Left forelimb (tissue), 1 donor: ENCODE measurements around the gene LYPD4.
A peak's percentile ranks its signal among the peaks of the same experiment; 100 is the strongest.

ENCODE experiments used
- DNase-seq: peaks from one replicate; pipeline ENCODE4 v3.0.0-alpha.2; 2018; ENCODE audit warnings: low spot score

The LYPD4 gene

DNA sequence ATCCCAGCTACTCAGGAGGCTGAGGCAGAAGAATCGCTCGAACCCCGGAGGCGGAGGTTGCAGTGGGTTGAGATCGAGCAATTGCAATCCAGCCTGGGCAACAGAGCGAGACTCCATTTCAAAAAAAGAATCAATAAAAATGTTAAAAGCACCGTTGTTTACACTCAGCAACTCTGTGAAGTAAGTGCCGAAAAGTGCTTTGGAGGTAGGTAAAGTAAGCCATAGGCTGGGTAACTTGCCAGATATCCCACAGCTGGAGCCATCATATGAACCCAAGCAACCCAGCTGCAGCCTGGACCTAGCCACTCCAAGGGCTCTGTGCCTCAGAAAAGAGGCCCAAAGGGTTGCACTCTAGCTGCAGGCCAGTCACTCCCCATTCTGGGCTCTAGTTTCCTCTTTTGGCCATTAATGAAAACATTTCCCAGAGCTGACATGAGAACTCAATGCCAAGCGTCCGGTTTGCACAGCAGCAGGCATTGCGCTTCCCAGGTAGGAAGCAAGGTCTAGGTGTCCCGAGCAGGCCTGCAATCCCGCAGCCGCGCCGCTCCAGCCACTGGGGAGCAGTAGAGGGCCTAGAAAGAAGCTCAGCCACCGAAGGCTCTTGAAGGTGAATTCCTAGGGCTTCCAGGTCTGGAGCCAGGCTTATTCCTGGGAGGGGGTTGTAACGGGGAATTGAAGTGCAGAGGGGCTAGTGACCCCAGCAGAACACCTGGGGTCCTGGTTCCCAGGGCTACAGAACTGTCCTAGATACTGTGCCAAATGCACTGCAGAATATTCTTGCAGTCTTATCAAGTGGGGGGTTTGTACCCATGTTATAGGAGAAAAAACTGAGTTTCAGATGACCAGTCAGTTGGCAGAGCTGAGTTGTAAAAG is 28.5 kb upstream of the LYPD4 start:
- DNase-seq, result no peak

DNA sequence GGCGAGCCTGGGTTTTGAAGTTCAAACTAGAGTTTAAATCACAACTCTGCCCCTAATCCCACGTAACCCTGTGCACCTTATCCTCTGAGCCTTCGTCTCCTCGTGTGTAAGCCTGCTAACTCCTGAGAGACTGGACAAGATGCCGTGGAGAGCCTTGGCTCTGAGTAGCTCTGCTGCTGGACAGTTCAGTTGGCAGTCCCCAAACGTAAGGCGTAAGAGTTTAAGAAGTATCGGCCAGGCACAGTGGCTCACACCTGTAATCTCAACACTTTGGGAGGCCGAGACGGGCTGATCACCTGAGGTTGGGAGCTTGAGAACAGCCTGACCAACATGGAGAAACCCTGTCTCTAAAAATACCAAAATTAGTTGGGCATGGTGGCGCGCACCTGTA is 27.9 kb upstream of the LYPD4 start:
- no peak for DNase-seq

DNA sequence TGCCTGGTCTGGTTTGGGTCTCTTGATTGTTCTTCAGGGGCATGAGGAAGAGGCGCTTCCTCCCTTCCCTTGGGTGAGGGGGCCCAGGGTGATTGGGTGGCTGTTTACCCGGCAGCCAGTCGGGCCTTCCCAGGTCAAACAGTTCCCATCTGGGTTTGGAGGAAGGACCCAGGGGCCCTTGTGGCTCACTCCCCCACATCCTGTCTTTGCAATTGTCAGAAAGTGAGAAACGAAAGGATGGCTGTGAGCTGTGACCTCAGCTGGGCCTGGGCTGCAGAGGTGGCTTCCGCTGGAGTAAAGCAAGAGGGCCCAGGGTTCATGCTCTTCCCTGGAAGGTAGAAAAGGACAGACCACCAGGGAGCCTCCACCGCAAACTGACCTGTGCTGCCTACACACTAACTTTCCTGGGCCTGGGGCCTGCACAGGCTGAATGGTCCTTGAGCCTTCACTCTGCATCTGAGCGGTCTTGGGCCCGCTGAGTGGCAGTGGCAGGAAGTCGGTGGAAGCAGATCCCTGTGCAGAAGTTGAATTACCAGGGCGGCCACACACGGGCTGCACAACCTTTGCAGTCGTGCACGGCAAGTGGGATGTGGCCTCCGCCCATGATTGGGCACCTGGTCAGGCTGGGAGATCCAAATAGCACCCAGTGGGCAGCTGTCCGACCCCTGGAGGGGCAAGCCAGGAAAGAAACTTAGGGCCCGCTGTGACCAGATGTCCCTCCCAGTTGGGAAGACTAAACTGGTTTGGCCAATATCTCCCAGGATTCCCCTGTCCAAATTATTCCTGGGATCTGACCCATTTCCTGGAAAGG is 27.3 kb upstream of the LYPD4 start:
- no peak for DNase-seq

DNA sequence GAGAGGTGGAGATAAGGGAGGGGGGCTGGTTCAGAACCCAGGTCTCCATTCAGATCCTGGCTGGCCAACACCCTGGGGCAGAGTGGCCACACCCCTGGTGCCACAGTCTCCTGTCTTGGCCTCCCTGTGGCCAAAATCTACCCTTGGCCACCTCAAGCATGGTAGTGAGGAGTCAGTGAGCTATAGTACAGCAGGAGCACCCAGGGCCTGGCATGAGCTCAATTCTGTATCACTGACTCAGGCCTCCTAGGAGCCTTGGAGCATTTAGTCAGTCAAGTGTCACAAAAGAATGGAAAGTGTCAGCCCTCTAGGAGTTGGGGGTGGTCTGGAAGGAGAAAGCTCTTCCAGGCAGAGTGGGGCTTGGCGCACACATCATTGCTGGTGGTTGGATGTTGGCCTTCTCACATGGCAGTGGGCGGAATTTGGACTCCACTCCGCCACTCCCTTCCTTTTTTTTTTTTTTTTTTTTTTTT is 26.0 kb upstream of the LYPD4 start:
- DNase-seq, result no peak

DNA sequence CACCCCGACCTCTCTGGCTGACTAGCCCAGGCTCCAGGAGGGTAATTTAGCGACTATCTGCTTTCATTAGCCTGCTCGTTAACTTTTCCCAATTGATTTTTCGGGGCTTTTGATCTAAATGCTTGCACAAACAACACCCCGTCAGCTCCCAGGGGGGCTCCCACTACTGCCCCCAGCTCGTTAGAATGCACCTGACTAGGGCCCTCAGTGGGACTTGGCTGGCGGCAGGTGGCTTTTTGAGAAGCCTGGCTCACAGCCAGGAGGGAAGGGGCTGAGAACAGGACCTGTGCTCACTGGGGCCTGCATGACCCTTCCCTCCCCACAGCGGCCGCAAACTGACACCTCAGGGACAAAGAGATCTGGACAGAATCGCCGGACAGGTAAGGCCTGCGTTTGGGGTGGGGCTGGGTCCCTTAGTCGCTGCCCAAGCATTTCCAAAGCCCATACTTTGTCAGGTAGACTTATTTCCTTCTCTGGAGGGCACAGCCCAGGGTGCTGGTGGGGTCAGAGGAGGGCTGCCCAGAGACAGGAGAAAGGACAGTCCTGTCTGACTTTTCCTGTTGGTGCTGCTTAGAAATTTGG is 25.0 kb upstream of the LYPD4 start:
- DNase-seq, result no peak

DNA sequence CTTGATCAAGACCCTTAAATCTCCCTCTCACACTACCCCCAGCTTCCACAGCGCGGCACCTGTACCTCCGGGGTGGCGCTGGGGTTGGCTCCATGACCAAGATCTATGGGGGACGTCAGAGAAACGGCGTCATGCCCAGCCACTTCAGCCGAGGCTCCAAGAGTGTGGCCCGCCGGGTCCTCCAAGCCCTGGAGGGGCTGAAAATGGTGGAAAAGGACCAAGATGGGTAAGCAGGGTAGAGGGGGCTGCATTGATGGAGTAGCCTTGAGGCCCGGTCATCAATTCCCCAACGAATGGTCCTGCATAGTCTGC is 24.5 kb upstream of the LYPD4 start:
- DNase-seq, result no peak

DNA sequence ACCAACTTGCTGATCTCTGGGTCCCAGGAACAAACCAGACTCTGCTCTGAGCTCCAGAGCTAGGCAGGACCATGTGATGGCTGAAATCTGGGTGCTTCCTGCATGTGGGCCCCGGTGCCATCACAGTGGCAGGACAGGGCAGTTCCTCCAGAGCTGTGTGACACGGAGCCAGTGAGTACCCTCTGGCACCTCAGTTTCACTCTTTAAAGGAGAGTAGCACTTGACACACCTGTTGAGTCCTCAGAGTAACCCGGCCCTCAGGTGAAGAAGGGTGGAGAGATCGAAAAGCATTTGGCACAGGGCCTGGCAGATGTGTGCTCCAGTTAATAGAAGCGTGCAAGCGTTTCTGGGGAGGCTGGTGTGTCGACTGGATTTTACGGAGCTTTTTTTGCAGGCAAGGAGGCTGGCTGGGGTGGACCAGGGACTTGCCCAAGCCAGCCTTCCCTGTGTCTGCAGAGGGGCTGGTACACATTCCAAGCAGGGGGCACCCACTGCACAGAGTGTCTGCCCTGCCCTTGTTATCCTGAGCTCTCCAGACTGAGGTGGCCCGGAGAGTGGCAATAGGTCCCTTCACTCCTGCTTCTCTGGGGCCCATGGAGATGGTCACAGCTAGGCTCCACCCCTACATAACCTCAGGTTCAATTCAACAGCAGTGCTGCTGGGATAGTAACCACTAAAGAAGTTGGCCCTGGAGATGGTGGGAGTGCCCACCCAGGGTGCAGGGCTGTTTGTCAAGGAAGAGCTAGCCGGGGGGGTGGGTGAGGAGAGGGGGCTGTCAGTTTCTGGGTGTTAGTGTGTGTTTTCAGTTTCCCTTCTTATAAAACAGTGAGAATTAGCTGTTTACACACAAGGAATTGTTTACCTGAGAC is 23.9 kb upstream of the LYPD4 start:
- no peak for DNase-seq

DNA sequence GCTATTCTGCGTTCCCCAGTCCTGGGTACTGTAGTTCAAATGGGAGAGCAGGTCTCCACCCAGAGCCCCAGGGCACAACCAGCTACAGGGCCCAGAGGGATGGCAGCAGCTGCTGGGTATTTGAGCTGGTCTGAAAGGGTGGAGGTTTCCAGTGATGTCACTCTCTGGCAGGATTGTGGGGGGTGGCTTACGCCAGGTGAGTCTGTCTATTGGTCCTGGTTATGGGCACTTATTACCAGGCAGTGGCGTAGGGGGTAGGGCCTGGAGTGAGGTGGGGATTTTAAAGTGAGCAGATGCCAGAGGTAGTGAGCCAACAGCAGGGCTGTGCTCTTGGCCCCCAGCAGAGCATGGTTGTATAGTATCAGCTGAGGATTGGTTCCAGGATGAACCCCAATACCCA is 21.8 kb upstream of the LYPD4 start:
- DNase-seq, result no peak

DNA sequence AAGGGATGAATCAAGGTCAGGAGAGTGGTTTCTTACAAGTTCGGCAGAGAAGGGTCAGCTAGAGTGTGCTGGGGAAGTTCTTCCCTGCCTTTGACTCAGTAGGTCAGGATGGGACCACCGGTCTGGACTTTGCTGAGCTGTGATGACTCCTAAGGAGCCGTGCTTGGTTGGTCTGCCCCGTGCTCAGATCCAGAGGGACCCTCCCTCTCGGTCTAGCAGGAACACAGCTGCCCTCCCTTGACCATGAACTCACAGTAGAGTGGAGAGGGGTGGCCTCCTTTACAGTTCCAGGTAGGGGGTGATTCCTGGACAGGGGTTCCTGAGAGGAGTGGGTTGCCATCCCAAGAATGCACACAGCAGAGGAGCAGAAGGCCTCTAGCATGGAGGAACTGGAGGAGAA is 19.9 kb upstream of the LYPD4 start:
- no peak for DNase-seq

DNA sequence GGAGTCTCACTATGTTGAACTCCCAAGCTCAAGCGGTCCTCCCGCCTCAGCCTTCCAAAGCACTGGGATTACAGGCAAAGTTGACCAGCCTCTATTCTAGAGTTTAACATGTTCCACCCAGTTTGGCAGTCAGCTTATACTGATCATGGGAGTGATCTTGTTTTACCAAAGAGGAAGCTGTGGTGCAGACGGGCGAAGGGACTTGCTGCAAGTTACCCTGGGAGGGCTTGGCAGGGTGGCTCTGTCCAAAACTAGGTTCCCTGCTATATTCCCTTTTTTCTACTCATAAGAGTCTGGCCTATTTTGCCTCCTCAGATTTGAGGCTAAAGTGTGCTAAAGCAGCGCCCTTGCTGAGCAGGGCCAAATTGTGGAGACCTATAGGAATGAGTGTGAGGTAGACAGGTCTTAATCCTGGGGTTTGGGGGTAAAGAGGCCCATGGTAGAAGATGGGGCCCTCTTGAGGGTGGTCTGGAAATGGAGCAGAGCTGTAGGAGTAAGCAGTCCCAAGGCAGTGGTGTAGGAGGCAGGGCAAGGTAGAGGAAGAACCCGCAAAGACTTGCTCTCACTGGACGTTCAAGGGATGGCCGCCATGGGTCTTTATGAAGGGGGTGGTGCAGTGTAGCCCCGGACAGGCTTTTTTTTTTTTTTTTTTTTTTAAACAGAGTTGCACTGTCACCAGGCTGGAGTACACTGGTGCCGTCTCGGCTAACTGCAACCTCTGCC is 18.9 kb upstream of the LYPD4 start:
- DNase-seq, result no peak

DNA sequence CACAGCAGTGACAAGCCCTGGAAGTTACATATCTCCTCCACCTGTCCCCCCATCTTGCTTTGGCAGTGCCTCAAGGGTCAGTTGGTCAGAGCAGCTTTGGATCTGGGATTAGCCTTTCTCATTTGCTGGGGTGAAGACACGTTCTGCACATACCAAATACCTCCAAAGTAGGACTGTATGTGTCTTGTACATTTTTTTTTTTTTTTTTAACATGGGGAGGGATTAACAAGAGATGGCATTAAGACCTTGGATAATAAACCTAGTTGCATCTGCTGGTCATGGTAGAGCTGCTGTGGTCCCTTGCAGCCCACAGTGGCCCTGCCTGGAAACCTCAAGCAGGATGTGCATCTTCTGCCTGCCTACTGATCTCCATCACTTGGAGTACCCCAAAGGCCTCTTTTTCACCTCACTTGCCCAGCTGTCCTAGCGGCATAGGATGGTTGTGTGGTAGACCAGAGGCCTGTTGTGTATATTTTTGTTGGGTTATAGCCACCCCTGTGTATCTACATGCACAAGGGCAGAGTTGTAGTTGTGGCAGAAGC is 18.0 kb upstream of the LYPD4 start:
- no peak for DNase-seq

DNA sequence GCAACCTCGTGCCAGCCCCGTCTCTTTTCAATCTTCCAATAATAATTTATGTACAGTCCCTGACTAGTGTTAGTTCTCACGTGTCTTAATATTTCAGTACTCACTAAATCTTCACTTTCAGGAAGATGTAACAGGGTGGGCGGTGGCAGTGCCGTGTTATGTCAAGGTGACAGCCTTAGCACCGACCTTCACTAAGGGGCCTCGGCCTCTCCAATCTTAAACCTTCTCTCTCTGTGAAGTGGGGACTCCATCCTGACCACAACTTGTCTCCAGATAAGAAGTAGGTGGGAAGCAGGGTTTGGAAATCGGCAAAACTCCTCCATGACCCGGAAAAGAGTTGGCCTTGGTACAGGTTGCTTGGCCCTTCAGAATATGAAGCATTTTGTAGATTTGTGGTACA is 17.4 kb upstream of the LYPD4 start:
- DNase-seq, result no peak

DNA sequence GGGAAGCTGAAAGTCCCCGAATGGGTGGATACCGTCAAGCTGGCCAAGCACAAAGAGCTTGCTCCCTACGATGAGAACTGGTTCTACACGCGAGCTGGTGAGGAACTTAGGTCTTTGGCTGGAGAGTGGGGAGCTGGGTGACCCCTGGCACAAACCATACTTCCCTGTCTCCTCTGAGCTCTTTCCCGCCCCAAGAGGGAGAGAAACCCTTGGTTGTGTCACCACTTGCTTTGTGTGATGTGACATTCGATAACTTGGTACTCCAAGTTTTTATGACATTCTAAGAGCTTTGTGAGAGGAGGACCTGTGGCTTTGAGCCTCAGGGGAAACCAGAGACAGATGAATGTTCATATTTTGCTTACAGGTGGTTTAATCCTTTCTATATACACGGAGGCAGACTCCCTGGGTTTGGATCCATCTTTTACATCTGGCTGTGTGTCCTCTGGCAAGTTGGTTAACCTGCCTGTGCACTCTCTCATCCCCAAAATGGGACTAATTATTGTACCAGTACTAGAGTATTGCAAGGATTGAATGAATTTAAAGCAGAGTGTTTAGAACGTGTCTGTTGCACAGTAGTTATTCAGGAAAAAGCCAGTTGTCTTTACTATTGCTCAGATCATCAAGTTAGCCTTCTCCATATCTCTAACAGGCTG is 16.8 kb upstream of the LYPD4 start:
- DNase-seq, result no peak

DNA sequence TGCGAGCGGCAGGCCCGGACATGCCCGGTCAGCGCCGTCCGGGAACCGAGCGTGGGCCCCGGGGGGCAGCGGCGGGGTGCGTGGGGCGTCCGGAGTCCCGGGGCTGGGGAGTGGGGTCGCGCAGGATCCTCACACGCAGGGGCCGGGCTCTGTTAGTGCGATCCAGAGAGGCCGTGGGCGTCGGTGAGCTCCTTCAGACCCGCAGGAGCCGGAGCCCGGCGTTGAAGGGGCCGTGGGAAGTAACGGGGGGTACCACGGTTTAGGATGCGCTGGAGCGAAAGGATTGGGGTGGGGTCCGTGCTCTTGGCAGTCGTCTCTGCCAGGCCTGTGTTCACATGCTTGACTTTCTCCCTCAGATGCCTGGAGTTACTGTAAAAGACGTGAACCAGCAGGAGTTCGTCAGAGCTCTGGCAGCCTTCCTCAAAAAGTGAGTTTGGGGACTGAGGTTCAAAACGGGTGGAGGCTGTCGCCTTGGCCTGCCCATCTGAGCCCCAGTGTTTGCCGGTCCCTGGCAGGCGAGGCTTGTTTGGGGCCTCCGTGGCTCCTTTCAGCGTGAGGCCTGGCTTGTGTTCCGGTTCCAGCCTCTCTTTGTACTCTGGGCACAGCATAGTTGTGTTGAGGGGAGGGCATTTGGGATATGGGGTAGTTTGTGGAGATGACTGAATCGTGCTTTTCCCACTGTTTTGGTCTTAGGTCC is 16.1 kb upstream of the LYPD4 start:
- DNase-seq, result no peak

DNA sequence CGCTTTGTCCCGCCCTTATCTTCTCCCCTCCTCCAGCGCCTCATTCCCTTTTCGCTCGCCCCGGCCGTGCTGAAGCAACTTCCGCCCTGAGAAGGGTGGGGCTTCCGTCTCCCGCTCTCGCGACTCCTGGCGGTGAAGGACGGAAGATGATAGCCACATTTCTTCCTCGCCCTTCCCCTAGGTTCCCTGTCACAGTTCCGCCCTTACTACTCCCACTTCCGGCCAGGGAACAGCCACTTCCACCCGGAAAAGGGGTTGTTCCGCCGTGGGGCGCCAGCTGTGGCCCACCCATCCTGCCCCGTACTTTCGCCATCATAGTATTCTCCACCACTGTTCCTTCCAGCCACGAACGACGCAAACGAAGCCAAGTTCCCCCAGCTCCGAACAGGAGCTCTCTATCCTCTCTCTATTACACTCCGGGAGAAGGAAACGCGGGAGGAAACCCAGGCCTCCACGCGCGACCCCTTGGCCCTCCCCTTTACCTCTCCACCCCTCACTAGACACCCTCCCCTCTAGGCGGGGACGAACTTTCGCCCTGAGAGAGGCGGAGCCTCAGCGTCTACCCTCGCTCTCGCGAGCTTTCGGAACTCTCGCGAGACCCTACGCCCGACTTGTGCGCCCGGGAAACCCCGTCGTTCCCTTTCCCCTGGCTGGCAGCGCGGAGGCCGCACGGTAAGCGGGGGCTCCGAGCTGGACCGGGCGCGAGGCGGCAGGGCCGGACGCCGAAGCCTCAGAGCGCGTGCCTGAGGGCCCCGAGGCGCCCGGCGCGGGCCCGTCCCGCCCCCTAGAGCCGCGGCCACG is 15.3 kb upstream of the LYPD4 start, which contains the start of gene RPS19:
Gene RPS19 (plus strand): TSS at position 638 of the 801 bp plus-strand sequence. CDS start 520 bp downstream, outside the sequence.
- DNase-seq, result peak; percentile 99

DNA sequence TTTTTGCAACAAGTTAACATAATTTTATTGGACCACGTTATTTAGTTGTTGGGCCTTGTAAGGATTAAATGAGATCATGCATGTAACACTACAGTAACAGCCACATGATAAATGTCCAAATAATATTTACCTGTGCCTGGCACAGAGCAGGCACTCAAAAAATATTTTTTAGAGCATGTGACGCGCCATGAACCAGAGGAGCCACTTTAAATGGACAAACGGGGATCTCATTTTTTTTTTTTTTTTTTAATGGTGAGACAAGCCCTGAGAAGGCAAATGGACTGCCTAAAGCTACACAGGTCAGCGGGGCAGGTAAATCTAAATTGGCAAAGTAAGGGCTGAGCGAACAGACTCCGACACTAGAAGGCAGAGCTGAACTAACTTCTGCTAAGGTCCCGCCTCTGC is 14.7 kb upstream of the LYPD4 start:
- no peak for DNase-seq

DNA sequence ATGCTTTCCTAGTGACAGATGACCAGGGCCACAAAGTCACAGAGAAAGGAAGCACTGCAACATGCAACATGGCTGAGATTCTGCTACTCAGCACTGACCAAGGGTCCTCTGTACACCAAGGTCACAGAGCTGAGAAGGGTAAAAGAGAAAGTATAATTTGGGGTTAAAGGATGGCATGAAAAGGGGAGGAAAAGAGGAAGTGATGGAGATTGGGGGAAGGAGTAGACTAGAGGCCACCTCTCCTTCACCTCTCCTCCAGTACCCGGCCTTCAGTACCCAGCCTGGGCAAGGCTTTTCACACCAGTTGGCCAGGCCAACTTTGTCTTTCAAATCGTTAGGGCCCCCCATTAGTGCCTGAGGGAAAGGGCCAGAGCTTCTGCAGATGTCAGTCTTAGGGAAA is 9.3 kb upstream of the LYPD4 start:
- no peak for DNase-seq

DNA sequence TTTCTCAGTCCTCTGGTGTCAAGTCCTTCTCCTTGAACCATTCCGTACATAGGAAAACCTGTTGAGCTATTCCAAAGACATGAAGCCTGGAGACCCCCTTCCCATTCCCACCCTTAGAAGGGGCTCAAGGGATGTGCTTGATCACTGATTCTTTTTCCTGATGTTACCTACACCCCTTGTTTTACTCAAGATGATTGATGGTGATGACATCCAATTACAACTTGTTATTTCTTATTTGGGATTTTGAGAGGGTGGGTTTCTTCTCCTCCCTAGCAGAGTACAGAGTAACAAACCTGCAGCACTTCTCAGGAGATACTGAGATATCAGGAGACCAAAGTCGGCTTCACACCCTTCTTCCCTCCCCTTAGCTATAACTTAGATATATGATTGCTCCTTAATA is 8.9 kb upstream of the LYPD4 start:
- DNase-seq, result no peak

DNA sequence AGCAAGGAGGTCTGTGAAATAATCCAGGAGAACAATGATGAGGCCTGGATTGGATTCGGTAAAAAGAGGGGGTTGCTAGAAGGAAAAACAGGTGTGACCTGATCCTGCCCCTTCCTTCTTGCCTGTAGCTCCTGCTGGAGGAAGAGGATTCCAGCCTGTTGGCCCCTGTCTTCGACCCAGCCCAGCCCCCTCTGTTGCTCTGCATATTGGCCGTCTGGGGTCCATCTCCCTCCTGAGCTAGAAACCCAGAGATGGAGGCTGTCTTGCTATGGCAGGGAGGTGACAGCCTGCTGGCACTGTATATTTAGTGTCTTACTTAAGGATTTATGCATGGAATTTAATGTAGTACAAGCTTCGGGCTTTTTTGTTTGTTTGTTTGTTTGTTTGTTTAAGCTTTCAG is 7.0 kb upstream of the LYPD4 start:
- DNase-seq, result no peak
